ENCODE results near the gene POLE2. TPM values are rescaled to one million over a fixed set of nuclear protein-coding genes. Genes with fewer than 3 reads are reported as not detected.
"Not testable (repeated sequence)": the region's sequence is repeated elsewhere in the genome, so short reads cannot be mapped to it uniquely, and the experiment has no call there.

The POLE2 gene
- total RNA-seq, 1 donor from 2014 or later = 5.4 TPM

DNA sequence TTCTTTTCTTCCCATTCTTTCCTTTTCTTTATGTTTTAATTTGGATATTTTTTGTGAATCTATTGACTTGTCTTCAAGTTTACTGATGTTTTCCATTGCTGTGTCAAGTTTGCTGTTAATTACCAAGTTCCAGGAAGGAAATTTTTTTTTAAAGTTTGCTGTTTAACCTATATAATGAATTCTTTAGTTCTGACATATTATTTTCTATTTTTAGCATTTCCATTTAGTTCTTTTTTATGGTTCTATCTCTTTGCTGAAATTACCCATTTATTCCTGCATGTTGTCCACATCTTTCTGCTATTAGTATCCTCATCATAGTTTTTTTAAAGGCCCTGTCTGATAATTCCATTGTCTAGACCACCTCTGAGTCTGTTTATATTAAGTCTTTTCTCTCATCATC, 32.7 kb upstream of the POLE2 start:
- Histone ChIP-seq H3K36me3 (peaks cover 24 to 43% of the 10 kb centered on the region in 2 donors), H3K27me3 (no peaks in the 10 kb centered on the region)
- intact Hi-C loops (cut with DNase I) = no loop called here

DNA sequence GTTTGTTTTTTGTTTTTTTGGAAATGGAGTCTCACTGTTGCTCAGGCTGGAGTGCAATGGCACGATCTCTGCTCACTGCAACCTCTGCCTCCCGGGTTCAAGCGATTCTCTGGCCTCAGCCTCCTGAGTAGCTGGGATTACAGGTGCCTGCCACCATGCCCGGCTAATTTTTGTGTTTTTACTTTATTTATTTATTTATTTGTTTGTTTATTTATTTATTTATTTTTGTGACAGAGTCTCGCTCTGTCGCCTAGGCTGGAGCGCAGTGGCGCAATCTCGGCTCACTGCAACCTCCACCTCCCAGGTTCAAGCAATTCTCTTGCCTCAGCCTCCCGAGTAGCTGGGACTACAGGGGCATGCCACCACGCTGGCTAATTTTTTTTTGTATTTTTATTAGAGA, 23.0 kb upstream of the POLE2 start:
- H3K27me3 ChIP-seq; H3K27ac ChIP-seq; intact Hi-C loops (cut with DNase I); H3K9me3 ChIP-seq; DNase-seq (ENCODE audit: low spot score in 2 of 2); H3K4me1 ChIP-seq; H3K4me3 ChIP-seq: not testable (repeated sequence)
- H3K36me3 ChIP-seq = peaks cover 13 to 19% of the 10 kb centered on the region in 2 donors

More for the DNA sequence above, 32.7 kb upstream of the POLE2 start:
- H3K4me1 ChIP-seq = no peaks in the 10 kb centered on the region
- H3K4me3 ChIP-seq = no peak overlapping the region
- DNase-seq (ENCODE audit: low spot score in 2 of 2) = no peak
- TF ChIP-seq, protein P1, sequence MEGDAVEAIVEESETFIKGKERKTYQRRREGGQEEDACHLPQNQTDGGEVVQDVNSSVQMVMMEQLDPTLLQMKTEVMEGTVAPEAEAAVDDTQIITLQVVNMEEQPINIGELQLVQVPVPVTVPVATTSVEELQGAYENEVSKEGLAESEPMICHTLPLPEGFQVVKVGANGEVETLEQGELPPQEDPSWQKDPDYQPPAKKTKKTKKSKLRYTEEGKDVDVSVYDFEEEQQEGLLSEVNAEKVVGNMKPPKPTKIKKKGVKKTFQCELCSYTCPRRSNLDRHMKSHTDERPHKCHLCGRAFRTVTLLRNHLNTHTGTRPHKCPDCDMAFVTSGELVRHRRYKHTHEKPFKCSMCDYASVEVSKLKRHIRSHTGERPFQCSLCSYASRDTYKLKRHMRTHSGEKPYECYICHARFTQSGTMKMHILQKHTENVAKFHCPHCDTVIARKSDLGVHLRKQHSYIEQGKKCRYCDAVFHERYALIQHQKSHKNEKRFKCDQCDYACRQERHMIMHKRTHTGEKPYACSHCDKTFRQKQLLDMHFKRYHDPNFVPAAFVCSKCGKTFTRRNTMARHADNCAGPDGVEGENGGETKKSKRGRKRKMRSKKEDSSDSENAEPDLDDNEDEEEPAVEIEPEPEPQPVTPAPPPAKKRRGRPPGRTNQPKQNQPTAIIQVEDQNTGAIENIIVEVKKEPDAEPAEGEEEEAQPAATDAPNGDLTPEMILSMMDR (IDR thresholded peaks at IDR 0.05) = no peak
- no peaks in the 10 kb centered on the region for H3K9me3 ChIP-seq
- no peak overlapping the region for H3K27ac ChIP-seq

DNA sequence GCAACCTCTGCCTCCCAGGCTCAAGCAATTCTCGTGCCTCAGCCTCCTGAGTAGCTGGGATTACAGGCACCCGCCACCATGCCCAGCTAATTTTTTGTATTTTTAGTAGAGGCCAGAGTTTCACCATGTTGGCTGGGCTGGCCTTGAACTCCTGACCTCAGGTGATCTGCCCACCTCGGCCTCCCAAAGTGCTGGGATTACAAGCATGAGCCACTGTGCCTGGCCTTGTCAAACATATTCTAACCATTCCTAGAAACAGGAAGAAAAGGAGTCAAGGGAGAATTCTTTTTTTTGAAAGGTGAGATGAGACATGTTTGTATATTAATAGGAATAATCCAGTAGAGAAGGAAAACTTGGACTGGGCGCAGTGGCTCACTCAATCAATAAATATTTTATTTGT, 16.5 kb upstream of the POLE2 start:
- H3K27me3 ChIP-seq; H3K36me3 ChIP-seq; H3K27ac ChIP-seq; H3K4me1 ChIP-seq; H3K9me3 ChIP-seq; intact Hi-C loops (cut with DNase I); DNase-seq (ENCODE audit: low spot score in 2 of 2); H3K4me3 ChIP-seq: not testable (repeated sequence)

DNA sequence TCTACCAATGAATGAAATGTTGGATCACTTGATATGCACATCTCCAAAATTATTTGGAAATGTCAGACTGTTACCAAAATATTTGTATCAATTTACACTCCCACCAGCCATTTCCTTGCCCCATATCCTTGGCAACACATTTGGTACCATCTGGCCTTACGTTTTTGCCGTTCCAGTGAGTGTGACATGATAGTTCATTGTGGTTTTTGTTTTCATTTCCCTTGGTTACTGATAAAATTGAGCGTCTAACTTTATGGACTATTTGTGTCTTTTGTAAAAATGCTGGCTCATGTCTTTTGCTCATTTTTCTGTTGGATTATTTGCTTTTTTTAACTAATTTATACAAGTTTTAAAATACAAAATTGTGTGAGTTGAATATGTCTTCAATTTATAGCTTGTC, 16.0 kb upstream of the POLE2 start:
- peaks cover 5 to 9% of the 10 kb centered on the region in 2 donors for H3K36me3 ChIP-seq
- H3K9me3 ChIP-seq = no peaks in the 10 kb centered on the region
- intact Hi-C loops (cut with DNase I) = no loop called here
- no peak for DNase-seq (ENCODE audit: low spot score in 2 of 2)
- H3K4me1 ChIP-seq = no peaks in the 10 kb centered on the region
- no peak overlapping the region for H3K27ac ChIP-seq
- TF ChIP-seq, protein P1 (IDR thresholded peaks at IDR 0.05) = no peak
- no peaks in the 10 kb centered on the region for H3K27me3 ChIP-seq
- H3K4me3 ChIP-seq = no peak overlapping the region

DNA sequence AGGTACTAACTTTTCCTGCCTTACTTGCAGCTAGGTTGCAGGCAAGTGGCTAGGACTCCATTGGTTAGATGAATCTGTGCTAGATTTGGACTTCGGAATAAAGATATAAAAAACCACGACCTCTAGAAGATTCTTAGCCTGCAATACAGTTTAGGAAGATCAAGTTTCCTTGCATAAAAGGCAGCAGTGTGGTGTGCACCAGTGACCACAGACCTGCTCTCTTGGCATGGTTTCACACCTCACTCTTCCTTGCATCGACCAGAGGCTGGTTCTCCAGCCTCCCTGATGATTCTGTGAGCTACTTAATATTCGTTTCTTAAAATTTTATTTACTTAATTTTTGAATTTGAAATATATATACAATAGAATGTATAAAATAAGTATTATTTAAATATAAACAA, 14.7 kb upstream of the POLE2 start:
- no peaks in the 10 kb centered on the region for H3K4me1 ChIP-seq
- H3K9me3 ChIP-seq = no peaks in the 10 kb centered on the region
- TF ChIP-seq, protein P1 (IDR thresholded peaks at IDR 0.05) = no peak
- H3K36me3 ChIP-seq = peaks cover 5 to 9% of the 10 kb centered on the region in 2 donors
- no peaks in the 10 kb centered on the region for H3K27me3 ChIP-seq
- H3K4me3 ChIP-seq = no peak overlapping the region
- no peak overlapping the region for H3K27ac ChIP-seq
- intact Hi-C loops (cut with DNase I) = no loop called here
- DNase-seq (ENCODE audit: low spot score in 2 of 2) = no peak

DNA sequence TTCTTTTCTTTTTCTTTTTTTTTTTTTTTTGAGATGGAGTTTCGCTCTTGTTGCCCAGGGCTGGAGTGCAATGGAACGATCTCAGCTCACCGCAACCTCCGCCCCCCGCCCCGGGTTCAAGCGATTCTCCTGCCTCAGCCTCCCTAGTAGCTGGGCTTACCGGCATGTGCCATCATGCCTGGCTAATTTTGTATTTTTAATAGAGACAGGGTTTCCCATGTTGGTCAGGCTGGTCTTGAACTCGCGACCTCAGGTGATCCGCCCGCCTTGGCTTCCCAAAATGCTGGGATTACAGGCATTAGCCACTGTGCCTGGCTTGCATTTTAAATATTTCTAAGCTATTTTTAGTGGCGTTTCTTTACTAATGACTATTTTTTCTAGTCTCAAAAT, 5.7 kb upstream of the POLE2 start:
- H3K4me1 ChIP-seq; H3K36me3 ChIP-seq; H3K27me3 ChIP-seq; DNase-seq (ENCODE audit: low spot score in 2 of 2); H3K9me3 ChIP-seq: not testable (repeated sequence)
- intact Hi-C loops (cut with DNase I) = loop anchor here (2.0 to 10.0 kb wide), 3 partner anchors 73 to 171 kb away; partner anchors contain the start of gene RPS29
- Histone ChIP-seq H3K4me3 (peak overlapping the region; percentile 82 to 83), H3K27ac (peak overlapping the region; percentile 93 to 94)

DNA sequence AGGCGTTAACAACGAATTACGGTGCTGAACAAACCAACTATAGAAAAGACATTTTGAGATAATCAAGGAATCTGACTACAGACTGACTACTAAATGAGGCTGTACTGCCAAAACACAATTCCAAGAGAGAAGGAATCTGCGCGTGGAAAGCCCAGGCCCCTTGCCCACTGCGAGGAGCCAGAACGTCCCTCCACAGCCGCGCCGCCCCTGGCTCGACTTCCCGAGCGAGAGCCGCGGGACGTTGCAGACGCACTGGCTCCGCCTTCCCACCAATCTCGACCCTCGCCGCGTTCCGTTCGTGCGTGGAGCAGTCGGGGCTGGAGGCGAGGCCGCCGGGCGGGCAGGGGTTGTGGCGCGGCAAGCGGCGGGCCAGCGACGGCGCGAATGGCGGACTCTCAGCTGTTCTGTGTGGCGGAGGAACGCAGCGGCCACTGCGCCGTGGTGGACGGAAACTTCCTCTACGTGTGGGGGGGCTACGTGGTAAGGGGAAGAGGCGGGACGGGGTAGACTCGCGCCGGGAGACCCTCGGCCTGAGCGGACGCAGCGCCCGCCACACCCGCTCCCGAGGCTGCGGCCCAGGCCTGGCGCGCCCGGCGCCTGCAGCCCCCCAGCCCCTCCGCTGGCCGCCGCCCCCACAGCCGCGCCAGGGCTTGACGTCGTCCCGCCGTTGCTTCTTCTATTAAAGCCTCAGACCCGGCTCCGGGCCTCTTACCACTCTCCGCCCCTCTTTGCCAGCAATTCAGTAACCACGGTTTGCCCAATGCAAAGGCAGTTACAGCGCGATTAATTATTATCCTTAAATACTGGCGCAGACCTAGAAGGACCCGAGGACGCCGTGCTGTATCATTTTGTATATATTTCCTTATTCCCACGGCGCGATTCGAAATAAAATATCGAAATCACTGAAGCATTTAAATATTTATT, 5.1 kb upstream of the POLE2 start, which contains the start of gene KLHDC1:
KLHDC1 (plus strand) TSS at position 310 of the 924 bp plus-strand sequence; CDS start at position 385, 75 bp downstream.
- H3K36me3 ChIP-seq = no peaks in the 10 kb centered on the region
- DNase-seq (ENCODE audit: low spot score in 2 of 2) = peak; percentile 35 to 91
- no peaks in the 10 kb centered on the region for H3K9me3 ChIP-seq
- peaks cover 0 to 15% of the 10 kb centered on the region in 2 donors for H3K4me1 ChIP-seq
- H3K27ac ChIP-seq = peak within 1 kb of the TSS; percentile 93 to 94
- no peaks in the 10 kb centered on the region for H3K27me3 ChIP-seq
- H3K4me3 ChIP-seq = peak within 1 kb of the TSS; percentile 82 to 83
- intact Hi-C loops (cut with DNase I) = loop anchor here (1.0 to 10.0 kb wide), 4 partner anchors 59 to 172 kb away; partner anchors contain the start of gene RPS29
- TF ChIP-seq, protein P1 (IDR thresholded peaks at IDR 0.05) = no peak
